Liver (tissue), 9 donors: Measurements from ENCODE around the gene CD209. TPM values are rescaled to one million over a fixed set of nuclear protein-coding genes. Genes with fewer than 3 reads are reported as not detected.

Experiments
- DNase-seq: peaks from one replicate; pipeline ENCODE4 v3.0.0-alpha.2; 2017; ENCODE audit warnings: low spot score
- H3K27ac ChIP-seq, 2 donors: one replicate each; pipeline ENCODE4 v1.7.0; 2013; ENCODE audit warnings: inconsistent platforms in 2 of 2, low read length in 2 of 2, control low read depth in 1 of 2, low read depth in 1 of 2, mild to moderate bottlenecking in 1 of 2
- H3K27me3 ChIP-seq, 4 donors: one replicate each; pipeline versions ENCODE4 v1.6.1 to v1.7.0; 2013; ENCODE audit warnings: low read length in 3 of 4, inconsistent platforms in 1 of 4, mild to moderate bottlenecking in 1 of 4, moderate library complexity in 1 of 4; ENCODE audit not compliant: control insufficient read depth in 4 of 4, insufficient read depth in 4 of 4
- H3K36me3 ChIP-seq, 4 donors: one replicate each; pipeline versions ENCODE4 v1.6.1 to v1.7.0; 2013; ENCODE audit warnings: low read length in 3 of 4, mild to moderate bottlenecking in 3 of 4, low read depth in 1 of 4, moderate library complexity in 1 of 4; ENCODE audit not compliant: control insufficient read depth in 4 of 4, insufficient read depth in 3 of 4
- H3K4me1 ChIP-seq, 4 donors: one replicate each; pipeline versions ENCODE4 v1.6.1 to v1.7.0; 2013; ENCODE audit warnings: low read length in 3 of 4, mild to moderate bottlenecking in 3 of 4, moderate library complexity in 1 of 4; ENCODE audit not compliant: control insufficient read depth in 4 of 4, insufficient read depth in 4 of 4
- H3K4me3 ChIP-seq, 3 donors: one replicate each; pipeline versions ENCODE4 v1.6.1 to v1.7.0; 2013; ENCODE audit warnings: low read length in 3 of 3, control low read depth in 1 of 3, low read depth in 1 of 3, mild to moderate bottlenecking in 1 of 3
- H3K9ac ChIP-seq, 2 donors: one replicate each; pipeline ENCODE4 v1.7.0; 2013; ENCODE audit warnings: low read length in 2 of 2, mild to moderate bottlenecking in 2 of 2, moderate library complexity in 2 of 2, control low read depth in 1 of 2, low read depth in 1 of 2
- H3K9me3 ChIP-seq, 4 donors: one replicate each; pipeline versions ENCODE4 v1.6.1 to v1.7.0; 2013; ENCODE audit warnings: low read length in 3 of 4; ENCODE audit not compliant: control insufficient read depth in 4 of 4
- FOXA1 ChIP-seq: IDR thresholded peaks from 2 replicates; pipeline ENCODE4 v1.6.1; 2016; ENCODE audit warnings: antibody characterized with exemption
- FOXA2 ChIP-seq: IDR thresholded peaks from 2 replicates; pipeline ENCODE4 v1.6.1; 2016; ENCODE audit warnings: antibody characterized with exemption
- GABPA ChIP-seq, 2 donors: IDR thresholded peaks in 1 of 2; conservative IDR thresholded peaks in 1 of 2; 2 replicates each; pipeline ENCODE4 v1.6.1; 2016; ENCODE audit warnings: antibody characterized with exemption in 2 of 2, mild to moderate bottlenecking in 1 of 2, moderate library complexity in 1 of 2
- HNF4A ChIP-seq, 2 donors: conservative IDR thresholded peaks; 2 replicates each; pipeline ENCODE4 v1.6.1; 2016; ENCODE audit warnings: antibody characterized with exemption in 2 of 2, mild to moderate bottlenecking in 2 of 2
- HNF4G ChIP-seq: IDR thresholded peaks from 2 replicates; pipeline ENCODE4 v1.6.1; 2016; ENCODE audit warnings: antibody characterized with exemption
- JUND ChIP-seq, 2 donors: IDR thresholded peaks; 2 replicates each; pipeline ENCODE4 v1.6.1; 2016; ENCODE audit warnings: antibody characterized with exemption in 2 of 2
- MAX ChIP-seq: IDR thresholded peaks from 2 replicates; pipeline ENCODE4 v1.6.1; 2016; ENCODE audit warnings: antibody characterized with exemption
- NR2F2 ChIP-seq: IDR thresholded peaks from 2 replicates; pipeline ENCODE4 v1.6.1; 2016; ENCODE audit warnings: antibody characterized with exemption
- RAD21 ChIP-seq, 2 donors: IDR thresholded peaks; 2 replicates each; pipeline ENCODE4 v1.6.1; 2016; ENCODE audit warnings: antibody characterized with exemption in 2 of 2, mild to moderate bottlenecking in 2 of 2
- RXRA ChIP-seq, 2 donors: IDR thresholded peaks; 2 replicates each; pipeline ENCODE4 v1.6.1; 2017 to 2018; ENCODE audit warnings: antibody characterized with exemption in 2 of 2, mild to moderate bottlenecking in 1 of 2
- SP1 ChIP-seq: IDR thresholded peaks from 2 replicates; pipeline ENCODE4 v1.6.1; 2018; ENCODE audit warnings: antibody characterized with exemption, mild to moderate bottlenecking
- YY1 ChIP-seq: IDR thresholded peaks from 2 replicates; pipeline ENCODE4 v1.6.1; 2016; ENCODE audit warnings: antibody characterized with exemption, mild to moderate bottlenecking
- WGBS: extraction: QIAGEN DNeasy Blood & Tissue Kit; methylation state at CpG from one replicate; pipeline ENCODE4 v1.1.7; 2013; 5-methylcytosine and 5-hydroxymethylcytosine counted together
- polyA plus RNA-seq, 2 donors: library from polyadenylated mRNA; stranded (reverse) in 1 of 2; unstranded in 1 of 2; fragments of 200-250 nt in 1 of 2; fragments of >200 nt in 1 of 2; fragmentation: Nextera tagmentation in 1 of 2; extraction: Ambion mirVana in 1 of 2; gene quantifications; one replicate each; pipeline versions ENCODE4 v1.2.1 to v1.2.3, GENCODE V29; 2013 to 2015
- total RNA-seq, 2 donors: library from RNA; depleted of rRNA; stranded (reverse); fragments of >200 nt; gene quantifications; one replicate each; pipeline ENCODE4 v1.2.3, GENCODE V29; 2014
- TF ChIP-seq, protein P1 (sequence below): IDR thresholded peaks from 2 replicates; pipeline ENCODE4 v1.6.1; 2016; ENCODE audit warnings: antibody characterized with exemption
- donor health status: healthy.
- donor health status: healthy.
- donor health status: healthy.
- donor health status: healthy.
- donor health status: healthy.

Gene CD209
- total and polyA plus RNA-seq, 4 donors = 0.44 to 3.5 (median 1.8) TPM

DNA sequence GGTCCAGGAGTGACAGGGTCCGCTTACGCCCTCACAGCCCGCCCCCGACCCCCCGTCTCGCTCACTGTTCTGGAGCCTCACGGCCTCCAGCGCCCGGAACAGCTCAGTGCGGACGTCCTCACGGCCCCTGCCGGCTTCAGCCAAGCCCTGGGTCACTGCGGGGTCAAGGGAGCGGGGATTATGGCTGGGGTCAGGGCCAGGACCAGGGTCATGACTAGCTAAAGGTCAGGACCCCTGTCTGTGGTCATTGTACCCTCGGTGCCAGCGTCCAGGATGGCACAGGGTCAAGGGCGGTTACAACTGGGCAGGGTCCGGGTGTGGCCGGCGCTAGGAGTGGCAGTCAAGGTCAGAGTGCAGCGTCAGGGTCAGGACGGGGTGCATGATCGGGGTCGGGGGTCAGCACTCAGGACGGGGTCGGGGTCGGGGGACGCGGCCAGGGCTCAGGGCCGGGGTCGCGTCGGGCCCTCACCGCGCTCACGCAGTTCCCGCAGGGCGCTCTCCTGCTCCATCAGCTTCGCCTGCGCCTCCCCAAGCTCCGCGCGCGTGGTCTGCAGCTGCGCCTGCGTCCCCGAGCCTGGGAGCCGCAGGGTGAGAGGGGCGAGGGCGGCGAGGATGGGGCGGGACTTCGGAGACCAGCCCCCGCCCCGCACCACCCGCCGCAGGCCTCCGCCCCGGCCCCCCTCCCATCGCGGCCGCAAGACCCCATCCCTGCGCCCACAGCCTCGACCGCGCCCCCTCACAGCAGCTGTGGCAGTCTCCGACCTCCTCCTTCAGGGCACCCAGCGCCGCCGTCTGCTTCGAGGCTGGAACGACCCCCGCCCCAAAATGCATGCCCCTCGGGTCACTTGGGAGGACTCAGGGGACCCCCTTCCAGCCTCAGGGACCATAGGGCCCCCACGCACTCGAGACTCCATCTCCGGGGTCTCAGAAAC lies 16.8 kb downstream of the CD209 start:
- TF ChIP-seq NR2F2 (peak; percentile 44), FOXA1 (no peak)

DNA sequence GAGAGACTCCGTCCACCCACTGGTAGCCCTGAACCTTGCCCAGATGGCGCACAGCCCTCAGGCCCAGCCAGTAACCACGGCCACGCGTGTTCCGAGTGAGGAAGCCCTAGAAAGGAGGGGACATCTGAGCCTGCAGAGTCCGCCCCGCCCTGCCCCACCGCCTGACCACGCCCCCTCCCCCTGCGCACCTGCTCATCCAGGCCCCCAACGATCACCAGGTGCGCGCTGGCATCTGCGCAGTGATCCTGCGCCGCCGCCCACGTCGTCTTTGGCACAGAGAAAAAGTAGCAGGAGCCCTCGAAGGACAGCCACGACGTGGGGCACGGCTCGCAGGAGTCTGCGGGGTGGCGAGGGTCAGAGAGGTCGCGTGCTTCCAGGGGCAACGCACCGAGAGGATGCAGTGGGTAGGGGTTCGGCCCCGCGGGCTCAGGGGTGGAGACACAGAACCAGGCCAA lies 17.5 kb downstream of the CD209 start:
- H3K4me3 ChIP-seq = peak overlapping the region in 1 of 3 donors; percentile 11
- peaks cover 0 to 2% (median 0%) of the 10 kb centered on the region in 4 donors for H3K4me1 ChIP-seq
- H3K27me3 ChIP-seq = peaks cover 0 to 9% (median 2%) of the 10 kb centered on the region in 4 donors
- no peak overlapping the region for H3K27ac ChIP-seq
- DNase-seq = no peak
- no peaks in the 10 kb centered on the region for H3K36me3 ChIP-seq
- WGBS = 6% methylated on average over 34 of the region's 34 CpGs
- H3K9me3 ChIP-seq = no peaks in the 10 kb centered on the region
- TF ChIP-seq YY1 = no peak
- TF ChIP-seq RXRA (IDR thresholded peaks at IDR 0.05) = no peak
- no peak for TF ChIP-seq MAX
- no peak for TF ChIP-seq HNF4A (conservative IDR thresholded peaks at IDR 0.05)
- no peak for TF ChIP-seq JUND (IDR thresholded peaks at IDR 0.05)
- no peak for TF ChIP-seq HNF4G
- no peak overlapping the region for H3K9ac ChIP-seq

More for the DNA sequence above, 16.8 kb downstream of the CD209 start:
- Histone ChIP-seq H3K36me3 (no peaks in the 10 kb centered on the region), H3K9ac (no peak overlapping the region), H3K9me3 (no peaks in the 10 kb centered on the region), H3K4me3 (peak overlapping the region in 1 of 3 donors; percentile 11), H3K4me1 (peaks cover 0 to 2% (median 0%) of the 10 kb centered on the region in 4 donors), H3K27me3 (peaks cover 0 to 9% (median 2%) of the 10 kb centered on the region in 4 donors), H3K27ac (no peak overlapping the region)
- DNase-seq = no peak
- 5% methylated on average over 78 of the region's 78 CpGs for WGBS

DNA sequence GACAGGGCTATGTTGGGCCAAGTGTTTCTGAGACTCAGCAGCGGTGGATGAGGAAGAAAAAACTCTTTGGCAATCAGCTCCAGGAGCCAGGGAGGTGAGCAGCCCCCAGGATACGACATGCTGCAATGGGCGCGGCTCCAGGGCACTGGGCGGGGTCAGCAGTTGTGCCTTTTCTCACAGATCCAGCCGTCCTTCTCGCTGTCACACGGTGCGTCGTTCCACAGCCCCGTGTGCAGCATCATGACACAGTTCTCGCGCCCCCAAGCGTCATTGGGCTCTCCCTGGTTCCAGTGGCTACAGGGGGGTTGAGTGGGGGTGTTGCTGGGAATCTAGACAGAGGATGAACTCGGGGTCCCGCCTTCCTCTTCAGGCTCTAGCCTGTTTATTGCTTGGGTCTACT lies 18.1 kb downstream of the CD209 start:
- Histone ChIP-seq H3K36me3 (no peaks in the 10 kb centered on the region), H3K4me3 (no peak overlapping the region), H3K9ac (no peak overlapping the region), H3K27me3 (peaks cover 0 to 9% (median 2%) of the 10 kb centered on the region in 4 donors), H3K27ac (no peak overlapping the region), H3K4me1 (peaks cover 0 to 2% (median 0%) of the 10 kb centered on the region in 4 donors), H3K9me3 (no peaks in the 10 kb centered on the region)
- DNase-seq = no peak
- WGBS = 14% methylated on average over 16 of the region's 16 CpGs
- no peak for TF ChIP-seq FOXA1
- TF ChIP-seq HNF4G = no peak
- TF ChIP-seq, protein P1, sequence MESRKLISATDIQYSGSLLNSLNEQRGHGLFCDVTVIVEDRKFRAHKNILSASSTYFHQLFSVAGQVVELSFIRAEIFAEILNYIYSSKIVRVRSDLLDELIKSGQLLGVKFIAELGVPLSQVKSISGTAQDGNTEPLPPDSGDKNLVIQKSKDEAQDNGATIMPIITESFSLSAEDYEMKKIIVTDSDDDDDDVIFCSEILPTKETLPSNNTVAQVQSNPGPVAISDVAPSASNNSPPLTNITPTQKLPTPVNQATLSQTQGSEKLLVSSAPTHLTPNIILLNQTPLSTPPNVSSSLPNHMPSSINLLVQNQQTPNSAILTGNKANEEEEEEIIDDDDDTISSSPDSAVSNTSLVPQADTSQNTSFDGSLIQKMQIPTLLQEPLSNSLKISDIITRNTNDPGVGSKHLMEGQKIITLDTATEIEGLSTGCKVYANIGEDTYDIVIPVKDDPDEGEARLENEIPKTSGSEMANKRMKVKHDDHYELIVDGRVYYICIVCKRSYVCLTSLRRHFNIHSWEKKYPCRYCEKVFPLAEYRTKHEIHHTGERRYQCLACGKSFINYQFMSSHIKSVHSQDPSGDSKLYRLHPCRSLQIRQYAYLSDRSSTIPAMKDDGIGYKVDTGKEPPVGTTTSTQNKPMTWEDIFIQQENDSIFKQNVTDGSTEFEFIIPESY = no peak
- no peak for TF ChIP-seq YY1
- TF ChIP-seq FOXA2 = no peak
- no peak for TF ChIP-seq RAD21 (IDR thresholded peaks at IDR 0.05)
- TF ChIP-seq HNF4A (conservative IDR thresholded peaks at IDR 0.05) = no peak
- TF ChIP-seq SP1 = no peak
- TF ChIP-seq GABPA (IDR thresholded peaks at IDR 0.05 in 1 of 2, conservative IDR thresholded peaks at IDR 0.05 in 1 of 2) = no peak
